D721Med (cell line): ENCODE data around the gene COP1.

Experiments
- DNase-seq: peaks from one replicate; pipeline ENCODE4 v3.0.0; 2011; ENCODE audit warnings: low spot score; ENCODE audit not compliant: insufficient read length
- FAIRE-seq: peaks from 2 replicates; lab custom pipeline; 2011; peaks lifted over from hg19 to GRCh38; lab: Jason Lieb, UNC
- TF ChIP-seq, protein P1 (sequence below): IDR thresholded peaks from 2 replicates; pipeline ENCODE4 v1.5.1; 2012; ENCODE audit warnings: mild to moderate bottlenecking, control low read depth; ENCODE audit not compliant: insufficient read depth; ENCODE audit errors: missing control alignments

COP1 gene

DNA sequence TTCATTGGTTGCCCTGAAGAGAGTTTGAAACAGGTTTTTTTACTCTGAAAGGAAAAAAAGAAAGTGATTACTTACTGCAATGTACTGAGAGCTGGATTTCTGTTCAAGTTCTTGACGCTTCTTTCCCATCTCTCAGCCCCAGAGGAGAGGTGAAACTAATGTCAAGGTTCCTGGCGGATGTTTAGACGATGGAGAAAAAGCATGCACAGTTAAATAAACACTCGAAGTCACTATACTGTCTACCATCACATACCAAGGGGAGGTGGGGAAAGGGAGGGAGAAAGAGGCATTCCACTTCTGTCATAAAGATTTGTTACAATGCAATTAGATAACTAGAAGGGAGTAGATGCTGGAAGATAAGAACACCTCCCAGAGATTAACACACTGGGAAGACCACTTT, 286.7 kb downstream of the COP1 start:
- DNase-seq (no peak), FAIRE-seq (no peak)
- TF ChIP-seq, protein P1, sequence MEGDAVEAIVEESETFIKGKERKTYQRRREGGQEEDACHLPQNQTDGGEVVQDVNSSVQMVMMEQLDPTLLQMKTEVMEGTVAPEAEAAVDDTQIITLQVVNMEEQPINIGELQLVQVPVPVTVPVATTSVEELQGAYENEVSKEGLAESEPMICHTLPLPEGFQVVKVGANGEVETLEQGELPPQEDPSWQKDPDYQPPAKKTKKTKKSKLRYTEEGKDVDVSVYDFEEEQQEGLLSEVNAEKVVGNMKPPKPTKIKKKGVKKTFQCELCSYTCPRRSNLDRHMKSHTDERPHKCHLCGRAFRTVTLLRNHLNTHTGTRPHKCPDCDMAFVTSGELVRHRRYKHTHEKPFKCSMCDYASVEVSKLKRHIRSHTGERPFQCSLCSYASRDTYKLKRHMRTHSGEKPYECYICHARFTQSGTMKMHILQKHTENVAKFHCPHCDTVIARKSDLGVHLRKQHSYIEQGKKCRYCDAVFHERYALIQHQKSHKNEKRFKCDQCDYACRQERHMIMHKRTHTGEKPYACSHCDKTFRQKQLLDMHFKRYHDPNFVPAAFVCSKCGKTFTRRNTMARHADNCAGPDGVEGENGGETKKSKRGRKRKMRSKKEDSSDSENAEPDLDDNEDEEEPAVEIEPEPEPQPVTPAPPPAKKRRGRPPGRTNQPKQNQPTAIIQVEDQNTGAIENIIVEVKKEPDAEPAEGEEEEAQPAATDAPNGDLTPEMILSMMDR = no peak

DNA sequence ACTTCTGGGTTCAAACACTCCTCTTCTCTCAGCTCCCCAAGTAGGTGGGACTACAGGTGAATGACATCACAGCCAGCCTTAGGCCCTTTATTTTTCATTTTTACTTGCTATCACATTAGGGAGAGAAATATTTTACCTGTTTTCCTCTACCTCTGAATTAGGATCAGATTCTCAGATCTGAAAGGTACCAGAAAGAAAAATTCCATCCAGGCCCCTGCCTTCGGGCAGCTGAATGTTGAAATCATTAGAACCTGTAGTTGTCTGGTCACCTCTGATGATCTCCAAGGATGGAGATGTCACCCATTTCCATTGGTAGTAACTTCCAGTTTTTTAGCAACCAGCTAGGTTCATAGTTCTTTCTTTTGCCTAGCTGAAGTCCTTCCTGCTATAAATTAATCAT, 288.1 kb downstream of the COP1 start:
- FAIRE-seq (no peak), DNase-seq (no peak)
- TF ChIP-seq, protein P1 = no peak

DNA sequence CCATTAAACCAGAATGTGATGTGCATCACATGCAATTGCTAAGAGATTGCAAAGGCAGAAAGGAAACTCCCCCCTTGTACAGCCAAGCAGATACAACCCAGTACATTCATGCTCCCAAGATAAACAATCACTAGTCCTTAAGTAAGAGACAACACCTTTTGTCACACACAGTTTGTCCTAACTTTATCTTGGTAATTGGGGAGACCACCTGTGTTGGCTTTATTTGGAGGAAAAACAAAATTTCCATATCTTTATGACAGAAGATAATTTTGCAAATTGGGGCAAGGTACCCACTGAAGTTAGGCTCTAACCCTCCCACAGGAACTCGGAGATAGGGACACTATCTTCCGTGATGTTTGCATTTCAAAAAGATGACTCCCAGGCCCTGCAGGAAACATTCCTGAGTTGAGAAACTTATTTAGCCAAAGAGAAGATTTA, 288.7 kb downstream of the COP1 start:
- DNase-seq = no peak
- TF ChIP-seq, protein P1 = no peak
- no peak for FAIRE-seq

DNA sequence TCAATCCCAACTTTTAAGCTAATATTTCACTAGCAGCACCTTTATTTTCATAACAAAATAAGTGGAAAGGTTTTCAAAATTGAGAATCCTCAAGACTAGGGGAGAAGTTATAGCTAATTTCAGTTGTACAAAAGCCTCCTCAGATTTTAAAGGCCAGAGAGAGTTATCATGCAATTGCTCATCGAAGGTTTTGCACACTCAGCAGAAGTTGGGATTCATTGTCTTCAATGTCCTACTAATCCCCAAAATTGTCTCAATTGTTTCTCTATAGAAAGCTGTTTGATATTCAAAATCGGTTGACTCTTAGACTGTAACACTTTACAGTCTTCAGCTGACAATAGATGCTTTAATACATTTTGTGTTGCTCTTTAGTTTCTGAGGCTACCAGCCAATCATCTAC, 293.0 kb downstream of the COP1 start:
- no peak for DNase-seq
- TF ChIP-seq, protein P1 = no peak
- no peak for FAIRE-seq

DNA sequence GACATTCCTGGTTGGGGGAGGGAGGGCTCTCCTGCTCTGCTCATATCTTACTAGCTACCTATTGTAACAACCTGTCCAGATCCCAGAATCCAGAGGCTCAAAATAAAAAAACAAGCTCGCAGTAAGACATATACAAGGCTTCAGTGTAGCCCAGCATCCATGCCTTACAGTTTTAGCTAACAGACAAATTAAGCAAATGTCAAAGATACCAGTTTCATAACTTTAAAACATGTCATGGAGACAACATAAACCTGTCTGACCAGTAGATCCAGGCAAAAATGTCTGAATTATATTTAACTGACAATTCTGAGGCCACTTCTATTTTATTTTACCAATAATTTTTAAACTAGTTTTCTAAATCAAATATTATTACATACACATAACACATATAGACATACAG, 295.9 kb downstream of the COP1 start:
- TF ChIP-seq, protein P1 = no peak
- DNase-seq (no peak), FAIRE-seq (no peak)

DNA sequence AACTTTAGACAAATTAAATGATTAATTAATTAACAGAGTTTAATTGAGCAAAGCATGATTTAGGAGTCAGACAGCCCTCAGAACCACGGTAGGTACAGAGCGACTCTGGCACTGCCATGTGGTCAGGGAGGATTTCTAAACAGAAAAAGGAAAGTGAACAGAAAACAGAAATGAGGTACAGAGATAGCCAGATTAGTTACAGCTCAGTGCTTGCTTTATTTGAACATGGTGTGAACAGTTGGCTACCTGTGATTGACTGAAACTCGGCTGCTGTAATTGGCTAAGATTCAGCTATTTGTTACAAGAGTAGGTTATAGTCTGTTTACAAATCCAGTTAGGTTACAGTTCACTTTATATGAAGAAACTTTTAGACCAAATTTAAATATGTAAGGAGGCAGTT, 300.7 kb downstream of the COP1 start:
- no peak for DNase-seq
- FAIRE-seq = peak; percentile 82
- TF ChIP-seq, protein P1 = no peak

DNA sequence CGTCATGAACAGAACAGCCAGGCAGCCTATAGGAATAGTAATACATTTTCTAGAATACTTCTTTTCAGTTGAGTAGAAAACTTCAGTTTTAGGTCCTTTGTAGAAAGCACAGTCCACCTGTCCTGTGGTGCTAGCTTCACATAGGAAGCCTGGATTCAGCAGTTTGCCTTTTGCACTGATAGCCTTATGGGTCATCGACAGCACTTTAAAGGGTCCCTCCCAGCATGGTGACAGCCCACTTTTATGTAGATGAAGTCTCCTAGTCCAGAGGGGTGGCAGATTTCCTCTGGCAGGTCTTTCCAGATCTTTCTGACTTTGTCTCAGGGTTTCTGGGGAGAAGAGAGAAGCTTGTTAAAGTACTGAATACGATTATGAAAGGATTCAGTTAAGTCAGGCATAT, 302.3 kb downstream of the COP1 start:
- no peak for FAIRE-seq
- TF ChIP-seq, protein P1 = no peak
- no peak for DNase-seq
